OCI-M1 (cell line): ENCODE measurements around the gene GLIPR1L2.
"Not testable (repeated sequence)": the region's sequence is repeated elsewhere in the genome, so short reads cannot be mapped to it uniquely, and the experiment has no call there.

ENCODE experiments used
- DNase-seq: peaks from one replicate; lab custom pipeline; 2025; lab: John Stamatoyannopoulos, UW

GLIPR1L2 gene

DNA sequence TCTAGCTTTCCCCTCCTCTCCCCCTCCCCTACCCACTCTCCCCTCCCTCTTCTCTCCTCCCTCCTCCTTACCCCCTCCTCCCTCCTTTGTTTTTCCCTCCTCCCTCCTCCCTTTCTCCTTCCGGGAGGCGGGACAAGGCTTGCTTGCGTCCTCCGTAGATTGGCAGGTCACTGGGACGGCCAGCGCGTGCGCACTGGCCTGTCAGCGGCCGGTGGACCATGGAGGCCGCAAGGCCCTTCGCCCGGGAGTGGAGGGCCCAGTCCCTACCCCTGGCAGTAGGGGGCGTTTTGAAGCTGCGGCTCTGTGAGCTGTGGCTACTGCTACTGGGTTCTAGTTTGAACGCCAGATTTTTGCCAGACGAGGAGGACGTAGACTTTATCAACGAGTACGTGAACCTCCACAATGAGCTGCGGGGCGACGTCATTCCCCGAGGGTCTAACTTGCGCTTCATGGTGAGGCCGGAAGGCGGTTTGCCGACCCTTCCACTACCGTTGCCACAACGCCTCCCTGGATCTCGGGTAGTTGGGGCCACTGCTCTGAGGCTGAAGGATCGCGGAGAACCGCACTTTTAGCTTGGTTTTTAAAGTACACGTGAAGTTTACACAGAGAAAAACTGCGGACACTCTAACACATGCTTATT, at the start of gene GLIPR1L2:
Gene GLIPR1L2, plus strand, starts transcription at position 191 of the 640 bp plus-strand sequence. Its CDS starts 28 bp downstream, at position 219.
- DNase-seq: peak; percentile 99

- no peak for DNase-seq
These were observed 49.0 kb upstream of the GLIPR1L2 start for GRCh38 chr12:75341873-75342272.

GRCh38 chr12:75345531-75345930, 45.4 kb upstream of the GLIPR1L2 start:
- no peak for DNase-seq

DNA sequence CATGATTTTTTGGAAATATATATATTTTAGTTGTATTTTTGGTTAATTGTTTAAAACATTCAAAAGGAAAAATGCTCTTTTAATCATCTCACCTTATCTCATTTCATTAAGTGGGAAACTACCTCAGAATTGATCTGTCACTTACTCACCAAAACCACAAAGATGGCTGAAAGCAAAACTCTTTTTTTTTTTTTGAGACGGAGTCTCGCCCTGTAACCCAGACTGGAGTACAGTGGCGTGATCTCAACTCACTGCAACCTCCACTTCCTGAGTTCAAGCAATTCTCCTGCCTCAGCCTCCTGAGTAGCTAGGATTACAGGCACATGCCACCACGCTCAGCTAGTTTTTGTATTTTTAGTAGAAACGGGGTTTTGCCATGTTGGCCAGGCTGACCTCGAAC, 44.7 kb upstream of the GLIPR1L2 start:
- DNase-seq: not testable (repeated sequence)

- DNase-seq: no peak
These were observed 40.9 kb upstream of the GLIPR1L2 start for GRCh38 chr12:75349946-75350345.

DNA sequence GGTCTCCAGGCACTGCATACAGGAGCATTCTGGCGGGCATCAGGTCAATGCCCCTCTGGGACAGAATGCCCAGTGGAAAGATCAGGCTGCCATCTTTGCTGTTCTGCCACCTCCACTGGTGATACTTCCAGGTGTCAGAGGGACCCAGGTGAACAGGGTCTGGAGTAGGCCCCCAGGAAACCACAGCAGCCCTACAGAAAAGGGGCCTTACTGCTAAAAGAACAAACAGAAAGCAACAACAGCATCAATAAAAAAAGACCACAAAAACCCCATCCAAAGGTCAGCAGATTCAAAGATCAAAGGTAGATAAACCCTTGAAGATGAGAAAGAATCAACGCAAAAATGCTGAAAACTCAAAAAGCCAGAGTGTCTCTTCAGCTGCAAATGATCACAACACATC, 40.5 kb upstream of the GLIPR1L2 start:
- no peak for DNase-seq

DNA sequence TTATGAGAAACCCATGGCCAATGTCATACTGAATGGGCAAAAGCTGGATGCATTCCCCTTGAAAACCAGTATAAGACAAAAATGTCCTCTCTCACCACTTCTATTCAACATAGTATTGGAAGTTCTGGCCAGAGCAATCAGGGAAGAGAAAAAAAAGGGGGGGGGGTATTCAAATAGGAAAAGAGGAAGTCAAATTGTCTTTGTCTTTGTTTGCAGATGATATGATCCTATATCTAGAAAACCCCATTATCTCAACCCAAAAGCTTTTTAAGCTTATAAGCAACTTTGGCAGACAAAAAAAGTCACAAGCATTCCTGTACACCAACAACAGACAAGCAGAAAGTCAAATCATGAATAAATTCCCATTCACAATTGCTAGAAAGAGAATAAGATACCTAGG, 36.9 kb upstream of the GLIPR1L2 start:
- peak; percentile 62 for DNase-seq

- no peak for DNase-seq
These were observed 30.0 kb upstream of the GLIPR1L2 start for GRCh38 chr12:75360920-75361319.

DNA sequence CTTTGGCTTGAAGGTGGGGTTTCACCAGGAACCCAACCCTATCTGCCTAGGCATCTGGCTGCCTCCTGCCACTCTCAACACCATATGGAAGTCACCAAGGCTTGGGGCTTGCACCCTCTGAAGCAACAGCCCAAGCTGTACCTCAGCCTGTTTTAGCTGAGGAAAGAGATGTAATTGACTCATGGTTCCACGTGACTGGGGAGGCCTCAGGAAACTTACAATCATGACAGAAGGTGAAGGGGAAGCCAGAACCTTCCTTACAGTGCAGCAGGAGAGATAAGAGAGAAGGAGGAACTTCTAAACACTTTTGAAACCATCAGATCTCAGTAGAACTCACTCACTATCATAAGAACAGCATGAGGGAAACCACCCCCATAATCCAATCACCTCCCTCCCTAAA, 29.5 kb upstream of the GLIPR1L2 start:
- peak; percentile 58 for DNase-seq

DNA sequence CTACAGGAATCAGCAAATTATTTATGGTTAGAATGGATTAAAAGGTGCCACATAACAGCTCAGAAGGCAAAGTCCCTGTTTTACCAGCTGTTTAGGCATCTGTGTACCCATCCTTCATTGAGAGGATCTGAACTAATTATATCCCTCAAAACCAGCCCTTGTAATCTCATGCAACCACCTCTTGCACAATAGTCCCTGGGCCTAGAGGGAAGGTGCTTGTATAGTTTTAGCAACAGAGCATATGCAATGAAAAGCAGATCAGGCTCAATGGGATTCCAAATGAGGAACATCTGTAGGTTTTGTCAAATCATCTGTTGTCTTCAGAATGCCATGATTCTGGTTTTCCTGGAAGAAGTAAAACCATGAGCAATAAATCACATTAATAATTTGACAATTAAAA, 26.0 kb upstream of the GLIPR1L2 start:
- peak; percentile 87 for DNase-seq

- DNase-seq: no peak
These were observed 24.3 kb upstream of the GLIPR1L2 start for GRCh38 chr12:75366629-75367028.

DNA sequence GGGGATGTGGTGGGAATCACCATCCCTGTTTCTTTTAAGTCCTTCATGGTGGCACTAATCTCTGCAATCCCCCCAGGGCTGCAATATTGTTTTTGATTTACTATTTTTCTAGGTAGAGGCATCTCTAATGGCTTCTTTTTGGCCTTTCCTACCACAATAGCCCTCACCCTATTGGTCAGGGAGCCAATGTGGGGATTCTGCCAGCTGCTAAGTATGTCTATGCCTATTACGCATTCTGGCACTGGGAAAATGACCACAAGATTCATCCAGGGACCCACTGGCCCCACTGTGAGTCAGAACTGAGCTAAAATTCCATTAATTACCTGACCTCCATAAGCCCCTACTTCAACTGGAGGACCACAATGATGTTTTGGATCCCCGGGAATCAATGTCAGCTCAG, 15.9 kb upstream of the GLIPR1L2 start:
- DNase-seq: no peak

DNA sequence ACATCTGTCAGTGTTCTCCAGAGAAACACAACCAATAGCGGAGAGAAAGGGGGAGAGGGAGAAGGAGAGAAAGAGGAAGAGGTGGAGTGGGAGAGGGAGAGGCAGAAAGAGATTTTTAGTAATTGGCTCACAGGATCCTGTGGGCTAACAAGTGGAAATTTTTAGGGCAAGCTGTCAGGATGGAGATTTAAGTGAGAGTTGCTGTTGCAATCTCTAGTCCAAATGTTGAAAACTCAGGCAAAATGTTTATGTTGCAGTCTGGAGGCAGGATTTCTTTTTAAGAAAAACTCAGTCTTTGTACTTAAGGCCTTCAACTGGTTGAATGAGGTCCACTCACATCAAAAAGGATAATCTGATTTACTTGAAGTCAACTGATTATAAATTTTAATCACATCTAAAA, 12.5 kb upstream of the GLIPR1L2 start:
- DNase-seq: no peak

- DNase-seq: peak; percentile 51
These were observed 1.8 kb upstream of the GLIPR1L2 start for GRCh38 chr12:75389061-75389460.

- DNase-seq: peak; percentile 66
These were observed 1.2 kb upstream of the GLIPR1L2 start for GRCh38 chr12:75389706-75390105.

DNA sequence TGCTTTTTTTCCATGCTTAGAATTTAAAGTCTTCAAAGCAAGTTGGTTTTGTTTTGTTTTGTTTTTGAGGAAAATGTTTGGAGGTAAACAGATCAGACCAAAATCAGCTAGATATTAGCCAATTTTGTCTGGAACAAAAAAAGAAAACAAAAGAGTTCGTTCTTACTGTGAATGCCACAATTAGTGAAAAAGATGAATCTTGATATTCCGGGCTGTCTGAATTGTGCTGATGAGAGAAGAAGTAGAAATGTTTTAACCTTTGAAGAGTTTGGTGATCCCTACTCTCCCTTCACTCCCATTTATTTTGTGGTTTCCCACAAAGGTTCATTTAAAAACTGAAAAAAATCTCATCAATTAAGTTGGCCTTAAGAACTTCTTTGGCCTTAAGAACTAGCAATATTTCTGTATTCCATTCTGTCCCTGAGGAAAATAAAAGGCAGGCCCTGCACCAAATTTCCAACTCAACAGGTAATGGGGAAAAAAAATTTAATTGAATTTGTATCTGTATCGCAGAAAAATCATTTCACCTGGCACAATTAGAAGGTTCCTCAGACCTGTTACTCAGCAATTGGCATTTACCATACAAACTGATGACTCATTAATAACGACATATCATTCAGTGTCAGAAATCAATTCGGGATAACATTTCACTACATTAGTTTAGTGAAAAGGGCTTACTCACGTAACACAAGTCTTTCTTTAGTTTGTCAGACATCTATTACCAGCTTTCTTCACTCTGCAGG, 562 bp upstream of the GLIPR1L2 start:
- peak; percentile 63 for DNase-seq

GRCh38 chr12:75404231-75404630, 13.3 kb downstream of the GLIPR1L2 start:
- DNase-seq: no peak

DNA sequence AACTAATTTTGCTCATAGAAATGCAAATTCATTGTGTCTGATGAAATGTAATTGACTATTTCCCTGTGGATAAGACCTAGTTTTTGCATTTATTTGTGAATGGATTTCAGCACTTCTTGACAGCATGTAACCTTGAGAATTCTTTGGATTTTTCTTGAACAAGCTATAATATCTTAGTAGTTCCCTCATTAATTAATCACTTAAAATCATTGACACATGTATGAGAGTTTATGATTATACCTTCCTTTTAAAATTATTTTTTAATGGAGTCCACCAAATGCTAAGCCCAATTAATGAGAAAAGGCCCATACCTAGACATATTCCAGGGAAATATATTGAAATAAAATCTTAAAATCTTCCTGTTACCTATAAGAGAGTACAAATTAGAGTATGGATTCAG, 16.8 kb downstream of the GLIPR1L2 start:
- no peak for DNase-seq

DNA sequence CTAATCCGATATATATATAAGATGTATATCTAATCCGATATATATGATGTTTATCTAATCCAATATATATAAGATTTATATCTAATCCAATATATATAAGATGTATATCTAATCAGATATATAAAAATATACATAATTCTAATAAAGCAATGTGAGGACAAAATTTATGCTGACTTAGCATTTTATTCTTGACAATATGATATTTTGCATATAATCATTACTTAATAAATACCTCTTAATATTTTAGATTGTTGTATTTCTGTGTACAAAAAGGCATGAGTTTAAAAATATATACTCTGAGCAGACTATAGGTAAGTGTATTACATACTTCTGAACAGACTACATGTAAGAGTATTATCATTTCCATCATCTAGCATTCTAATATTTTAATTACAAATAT, 18.9 kb downstream of the GLIPR1L2 start:
- no peak for DNase-seq

- DNase-seq: no peak
These were observed 23.8 kb downstream of the GLIPR1L2 start for GRCh38 chr12:75414671-75415070.

- DNase-seq: no peak
These were observed 29.0 kb downstream of the GLIPR1L2 start for GRCh38 chr12:75419841-75420240.

DNA sequence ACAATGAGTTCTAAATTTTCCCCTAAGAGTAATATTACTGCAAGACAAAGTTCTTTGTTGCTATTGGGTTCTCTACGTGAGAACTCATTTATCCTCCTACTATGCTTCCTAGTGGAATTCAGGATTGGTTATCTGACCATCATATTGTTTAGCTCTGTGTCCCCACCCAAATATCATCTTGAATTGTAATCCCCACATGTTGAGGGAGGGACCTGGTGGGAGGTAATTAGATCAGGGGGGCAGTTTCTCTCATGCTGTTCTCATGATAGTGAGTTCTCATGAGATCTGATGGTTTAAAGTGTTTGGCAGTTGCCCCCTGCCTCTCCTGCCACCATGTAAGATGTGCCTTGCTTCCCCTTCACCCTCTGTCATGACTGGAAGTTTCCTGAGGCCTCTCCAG, 36.6 kb downstream of the GLIPR1L2 start:
- DNase-seq: no peak

DNA sequence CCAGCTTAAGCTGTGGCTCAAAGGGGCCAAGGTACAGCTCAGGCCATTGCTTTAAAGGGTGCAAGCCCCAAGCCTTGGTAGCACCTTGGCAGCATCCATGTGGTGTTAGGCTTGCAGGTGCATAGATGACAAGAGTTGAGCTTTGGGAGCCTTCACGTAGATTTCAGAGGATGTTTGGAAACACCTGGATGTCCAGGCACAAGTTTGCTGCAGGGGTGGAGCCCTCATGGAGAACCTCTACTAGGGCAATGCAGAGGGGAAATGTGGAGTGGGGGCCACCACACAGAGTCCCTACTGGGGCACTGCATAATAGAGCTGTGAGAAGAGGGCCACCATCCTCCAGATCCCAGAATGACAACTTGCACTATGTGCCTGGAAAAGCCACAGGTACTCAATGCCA, 37.9 kb downstream of the GLIPR1L2 start:
- DNase-seq: no peak

- no peak for DNase-seq
These were observed 42.0 kb downstream of the GLIPR1L2 start for GRCh38 chr12:75432924-75433323.
